CD4-positive, alpha-beta T cell treated with Interferon gamma for 1 hour (primary cell): ENCODE measurements around the gene GRM2.

Source experiments
- DNase-seq: peaks from one replicate; pipeline ENCODE4 v3.0.0-alpha.2; 2020

Gene GRM2

DNA sequence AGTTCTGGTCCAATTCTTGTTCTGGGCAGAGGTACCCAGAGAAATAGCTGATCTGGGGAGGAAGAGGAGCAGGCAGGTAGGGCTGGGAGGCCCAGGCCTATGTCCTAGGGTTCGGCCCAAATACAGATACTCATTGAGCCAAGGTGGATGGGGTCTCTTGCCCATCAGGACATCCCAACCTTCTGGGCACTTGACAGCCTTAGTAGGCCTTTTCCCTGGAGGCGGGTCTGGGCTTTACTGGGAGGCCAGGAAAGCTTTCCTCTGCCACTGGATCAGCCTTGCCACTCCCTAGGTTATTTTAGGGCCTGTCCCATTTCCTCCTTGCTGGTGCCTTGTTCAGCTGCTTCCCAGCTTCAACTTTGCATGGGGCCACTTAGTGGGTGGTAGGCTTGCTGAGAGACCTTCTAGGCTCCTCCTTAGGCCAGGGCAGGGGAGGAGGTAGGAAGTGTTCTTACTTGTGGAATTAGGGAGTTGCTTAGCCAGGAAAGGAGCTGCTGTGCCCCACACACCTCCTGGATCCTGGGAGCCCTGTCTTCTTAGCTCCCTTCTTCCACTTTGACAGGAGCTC, 26.1 kb upstream of the GRM2 start:
- DNase-seq = no peak

DNA sequence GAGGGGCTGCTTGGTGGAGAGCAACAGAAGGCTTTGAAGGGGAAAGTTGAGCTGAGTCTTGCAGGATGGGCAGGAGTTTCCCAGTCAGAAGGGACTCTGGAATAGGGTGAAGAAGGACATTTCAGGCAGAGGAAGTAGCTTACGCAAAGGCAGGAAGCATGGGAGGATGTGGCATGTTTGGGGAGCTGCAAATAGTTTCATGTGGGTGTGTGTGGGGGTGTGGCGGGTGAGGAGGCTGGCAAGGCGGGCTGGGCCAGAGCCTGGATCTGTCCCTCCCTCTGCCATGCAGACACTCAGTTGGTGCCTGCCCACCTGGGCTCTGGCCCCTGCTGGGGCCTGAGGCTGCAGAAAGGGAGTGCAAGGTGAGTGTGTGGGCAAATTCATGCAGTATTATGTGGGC, 25.4 kb upstream of the GRM2 start:
- DNase-seq = peak; percentile 39

DNA sequence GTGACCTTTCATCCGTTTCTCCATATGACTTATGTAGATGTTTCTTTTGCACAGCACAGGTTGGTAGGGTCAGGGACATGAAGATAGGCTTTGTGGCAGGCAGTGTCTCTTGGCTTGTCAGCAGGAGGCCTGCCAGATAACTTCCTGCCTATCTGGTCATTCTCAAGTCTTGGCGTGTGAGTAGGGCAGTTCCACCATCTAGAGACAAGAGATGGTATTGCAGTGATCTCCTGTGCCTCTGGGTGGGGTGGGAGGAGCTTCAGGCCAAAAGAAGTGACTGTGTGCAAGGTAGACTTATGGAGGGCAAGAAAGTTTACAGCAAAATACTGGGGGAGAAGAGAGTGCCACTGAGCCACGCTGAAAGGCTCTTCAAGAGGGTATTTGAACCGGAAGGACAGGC, 24.8 kb upstream of the GRM2 start:
- peak; percentile 81 for DNase-seq

DNA sequence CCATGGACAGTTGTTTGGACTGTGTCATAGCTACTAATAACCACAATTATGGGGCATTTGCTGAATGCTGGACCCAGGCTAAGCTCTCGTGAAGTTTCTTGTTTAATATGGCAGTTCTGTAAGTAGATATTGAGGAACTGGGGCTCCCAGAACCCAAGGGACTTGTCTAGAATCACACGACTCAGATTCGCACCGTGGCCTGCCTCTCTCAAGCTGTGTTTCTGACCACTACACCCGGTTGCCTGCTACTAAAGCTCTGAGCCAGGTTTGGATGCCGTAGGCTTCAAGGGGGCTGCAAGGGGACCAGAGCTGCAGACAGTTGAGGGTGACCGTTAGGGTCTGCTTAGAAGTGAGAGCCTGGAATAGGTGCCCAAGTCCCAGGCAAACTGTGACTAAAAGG, 24.3 kb upstream of the GRM2 start:
- DNase-seq = no peak

DNA sequence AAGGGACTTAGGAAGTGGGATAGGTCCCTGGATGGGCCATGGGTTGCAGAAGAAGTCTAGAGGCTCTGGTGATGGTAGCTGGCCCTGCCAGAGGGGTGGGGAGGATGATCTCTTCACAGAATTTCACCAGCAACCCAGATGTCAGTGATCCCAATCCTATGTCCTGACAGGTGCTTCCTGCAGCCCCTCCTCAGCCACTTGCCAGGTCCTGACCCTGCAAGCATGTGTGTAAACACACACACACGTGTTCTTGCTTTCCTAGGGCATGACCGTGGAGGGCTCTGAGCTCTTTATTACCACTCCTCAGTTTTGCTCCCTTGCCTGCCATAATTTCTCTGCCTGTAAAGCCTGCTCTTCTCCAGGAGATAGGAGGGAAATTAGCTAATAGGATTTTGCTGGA, 23.3 kb upstream of the GRM2 start:
- DNase-seq = no peak

DNA sequence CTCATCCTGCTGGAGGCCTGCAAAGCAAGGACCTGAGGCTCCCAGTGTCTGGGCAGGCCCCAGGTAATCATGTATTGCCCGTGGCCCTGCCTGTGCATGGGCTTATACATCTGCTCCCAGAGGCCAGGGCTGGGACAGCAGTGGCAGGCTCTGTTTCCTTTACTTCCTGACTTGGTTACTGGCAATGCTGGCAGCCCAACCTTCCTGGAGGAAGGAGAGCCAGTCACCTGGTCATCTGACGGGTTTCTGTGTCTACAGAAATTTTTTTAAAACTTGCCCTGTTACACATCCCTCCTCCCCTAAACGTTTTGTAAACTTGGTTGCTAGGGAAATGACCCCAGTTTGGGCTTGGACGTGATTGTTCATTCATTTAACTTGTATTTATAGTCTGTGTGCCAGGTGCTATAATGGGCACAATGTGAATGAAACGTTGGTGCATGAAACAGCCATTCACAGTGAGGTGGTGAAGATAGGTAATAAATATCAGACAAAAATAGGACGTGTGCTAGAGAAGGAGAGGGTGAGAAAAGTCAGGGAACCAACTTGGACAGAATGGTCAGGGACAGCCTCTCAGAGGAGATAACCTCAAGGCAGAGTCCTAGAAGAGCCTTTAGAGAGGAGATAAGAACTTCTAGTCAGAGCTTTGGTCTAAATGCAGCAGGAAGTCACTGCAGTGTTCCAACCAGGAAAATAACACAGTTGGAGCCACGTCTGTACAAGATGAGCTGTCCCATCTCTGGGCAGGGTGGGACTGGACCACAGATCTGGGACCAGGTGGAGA, 21.7 kb upstream of the GRM2 start:
- DNase-seq = no peak

DNA sequence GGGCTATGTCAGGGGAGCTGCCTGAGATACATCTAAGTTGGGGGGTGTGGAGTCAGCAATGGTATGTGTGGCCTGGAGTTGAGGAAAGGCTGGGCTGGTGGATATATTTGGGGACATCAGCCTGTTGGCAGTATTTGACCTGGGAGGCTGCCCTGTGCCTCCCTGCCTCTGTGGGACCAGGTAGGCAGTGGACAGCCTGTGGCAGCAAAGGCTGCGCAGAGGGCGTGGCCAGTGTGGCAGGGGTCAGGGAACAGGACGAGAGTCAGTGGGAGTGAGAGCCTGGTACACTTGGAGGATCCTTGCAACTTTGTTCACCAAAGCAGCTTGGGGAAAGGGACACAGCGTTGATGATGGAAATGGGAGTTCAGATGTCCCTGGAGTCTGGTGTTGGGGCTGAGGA, 20.8 kb upstream of the GRM2 start:
- DNase-seq = no peak

DNA sequence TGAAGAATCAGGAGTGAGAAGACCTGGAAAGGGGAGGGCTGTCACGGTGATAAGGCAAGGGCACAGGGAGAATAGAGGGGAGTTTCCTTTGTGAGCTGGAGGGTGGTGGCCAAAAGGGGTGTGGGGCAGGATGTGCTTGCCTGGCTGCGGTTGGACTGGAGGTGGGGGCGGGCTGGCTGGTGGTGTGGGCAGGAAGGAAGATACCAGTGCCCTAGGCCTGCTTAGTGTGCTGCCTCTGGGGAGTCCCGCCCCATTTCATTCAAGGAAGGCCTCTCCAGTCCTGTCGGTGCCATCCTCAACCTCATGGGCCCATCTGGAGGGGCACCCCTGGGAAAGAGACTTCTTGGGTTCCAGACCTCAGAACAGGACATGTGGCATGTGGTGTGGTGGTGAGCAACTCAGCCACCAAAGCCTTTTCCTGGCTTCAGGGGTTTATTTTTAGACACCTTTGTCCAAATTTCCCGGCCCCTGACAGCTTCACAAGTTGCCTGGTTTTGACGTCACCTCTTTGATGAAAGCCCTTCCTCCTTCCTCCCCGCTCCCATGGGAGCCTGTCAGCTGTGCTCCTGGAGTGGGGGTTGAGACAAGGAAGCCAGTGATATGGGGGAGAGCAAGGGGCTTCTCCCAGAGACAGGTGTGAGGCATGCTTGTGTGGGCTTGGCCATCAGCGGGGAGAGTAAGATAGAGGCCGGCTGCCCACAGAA, 20.2 kb upstream of the GRM2 start:
- peak; percentile 87 for DNase-seq

DNA sequence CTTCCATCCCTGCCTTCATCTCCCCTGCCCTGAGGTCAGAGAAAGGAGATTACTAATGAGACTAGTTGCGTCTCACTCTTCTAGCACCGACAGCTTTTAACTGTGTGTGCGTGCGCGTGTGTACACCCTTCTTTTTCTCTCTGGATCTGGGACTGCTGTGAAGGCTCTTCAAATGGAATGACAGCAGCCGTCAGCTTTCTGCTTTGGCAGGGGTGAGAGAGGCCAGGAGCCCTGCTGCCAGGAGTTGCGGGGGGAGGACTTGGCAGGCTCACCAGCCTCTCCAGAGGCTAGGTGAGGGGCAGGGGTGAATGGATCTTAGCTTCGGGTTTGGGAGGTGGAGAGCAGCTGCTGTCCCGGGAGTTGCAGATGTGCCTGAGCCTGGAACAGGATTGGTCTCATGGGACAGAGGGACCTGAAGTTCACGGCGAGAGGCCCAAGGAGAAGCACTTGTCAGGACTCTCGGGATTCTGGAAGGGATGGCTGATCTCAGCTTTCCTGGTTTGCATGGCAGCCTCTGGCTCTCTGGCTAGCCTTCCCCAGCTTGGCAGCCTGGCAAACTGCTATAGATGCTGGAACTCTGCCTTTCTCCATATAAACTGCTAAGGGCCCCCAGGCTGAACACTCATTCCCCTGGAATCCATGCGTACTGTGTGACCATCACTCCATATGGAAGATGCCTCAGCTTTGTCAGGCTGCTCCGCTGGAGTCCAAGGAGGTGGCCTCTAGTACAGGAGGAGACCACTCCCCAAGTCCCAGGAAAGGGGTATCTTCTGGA, 19.2 kb upstream of the GRM2 start:
- no peak for DNase-seq

DNA sequence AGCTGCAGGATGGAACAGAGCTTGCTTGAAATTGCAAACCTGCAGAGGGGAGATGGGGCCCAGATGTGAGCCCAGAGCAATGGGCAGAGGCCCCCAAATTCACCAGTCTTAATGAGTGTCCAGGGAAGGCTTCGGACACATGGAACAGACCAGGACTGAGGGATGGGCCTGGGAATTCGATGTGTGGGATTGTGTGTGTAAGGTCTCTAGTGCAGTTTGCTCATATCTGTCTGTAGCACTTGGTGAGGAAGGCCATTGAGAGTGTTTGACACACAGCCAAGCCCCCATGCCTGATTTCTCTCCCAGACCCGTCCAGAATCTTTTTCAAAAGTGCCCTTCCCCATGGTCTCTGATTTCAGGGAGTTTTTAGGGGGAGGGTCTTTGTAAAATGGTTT, 18.7 kb upstream of the GRM2 start:
- DNase-seq = no peak

DNA sequence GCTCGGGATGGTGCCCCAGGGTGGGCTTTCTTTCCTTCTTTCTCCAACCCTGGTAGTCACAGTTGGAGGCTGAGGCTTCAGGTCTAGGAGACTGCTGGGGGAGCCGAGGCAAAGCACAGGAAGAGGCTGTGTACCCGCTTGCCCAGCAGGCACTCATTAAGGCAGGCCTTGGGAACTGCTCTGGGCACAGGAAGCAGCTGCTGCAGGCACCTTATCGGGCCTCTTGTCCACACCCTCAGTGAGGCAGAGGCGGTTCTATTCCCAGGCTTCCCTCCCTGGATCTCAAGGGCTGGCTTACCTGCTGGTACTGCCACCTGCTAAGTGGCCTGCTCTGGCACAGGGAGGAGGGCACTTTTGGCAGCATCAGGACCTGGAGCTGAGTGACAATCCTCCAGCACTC, 15.8 kb upstream of the GRM2 start:
- DNase-seq = no peak

DNA sequence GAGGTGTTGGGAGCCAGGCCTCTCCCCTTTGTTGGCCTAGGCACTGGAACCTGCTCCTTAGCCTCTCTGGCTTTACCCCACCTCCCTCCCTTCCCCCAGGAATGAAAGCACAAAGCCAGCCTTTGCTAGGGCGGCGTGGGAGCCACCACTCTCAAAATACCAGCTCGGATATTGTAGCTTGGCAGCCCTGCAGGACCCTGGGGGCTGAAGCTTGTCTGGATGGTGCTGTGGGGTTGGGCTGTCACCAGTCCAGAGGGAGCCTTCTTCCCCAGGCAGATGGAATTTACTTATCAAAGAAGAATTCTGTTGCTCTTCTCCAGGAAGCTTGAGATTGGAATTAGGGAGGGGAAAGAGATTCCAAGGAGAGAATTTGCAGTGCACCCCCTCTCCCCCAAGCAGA, 14.9 kb upstream of the GRM2 start:
- no peak for DNase-seq

DNA sequence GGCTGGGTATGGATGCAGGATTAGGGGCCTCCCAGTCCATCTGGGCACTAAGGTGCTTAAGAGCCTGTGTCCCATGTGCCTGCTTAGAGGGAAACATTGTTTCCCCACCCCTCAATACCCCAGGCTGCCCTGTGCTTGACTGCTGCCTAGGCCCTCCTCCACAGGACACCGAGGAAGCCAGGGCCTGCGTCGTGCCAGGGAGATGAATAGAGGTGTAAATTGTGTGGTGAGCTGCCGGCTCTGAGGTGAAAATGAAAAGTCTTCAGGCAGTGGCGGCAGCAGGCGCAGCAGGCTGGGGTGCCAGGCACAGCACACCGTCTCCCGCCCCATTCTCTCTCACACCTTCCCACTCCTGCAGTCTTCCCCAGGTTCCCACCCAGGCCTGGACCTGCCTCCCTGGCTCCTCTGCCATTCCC, 13.9 kb upstream of the GRM2 start:
- DNase-seq = no peak

DNA sequence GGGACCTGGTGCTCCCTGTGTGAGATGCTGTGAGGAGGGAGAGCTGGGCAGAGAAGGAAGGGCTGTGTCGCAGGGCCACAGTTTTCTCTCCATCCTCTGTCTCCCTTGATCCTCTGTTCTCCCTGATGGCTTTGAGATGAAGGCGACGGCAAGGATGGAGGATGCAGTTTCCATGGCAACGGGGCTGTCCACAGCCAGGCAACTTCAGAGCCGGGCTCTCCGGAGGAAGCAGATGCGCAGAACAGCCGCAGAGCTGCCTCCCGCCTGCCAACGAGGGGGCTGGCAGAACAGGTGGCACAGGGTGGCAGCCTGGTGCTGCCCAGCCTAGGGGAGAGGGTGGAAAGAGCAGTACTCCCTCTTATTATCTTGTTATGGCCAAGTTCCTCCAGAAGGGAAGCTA, 9.9 kb upstream of the GRM2 start:
- no peak for DNase-seq

DNA sequence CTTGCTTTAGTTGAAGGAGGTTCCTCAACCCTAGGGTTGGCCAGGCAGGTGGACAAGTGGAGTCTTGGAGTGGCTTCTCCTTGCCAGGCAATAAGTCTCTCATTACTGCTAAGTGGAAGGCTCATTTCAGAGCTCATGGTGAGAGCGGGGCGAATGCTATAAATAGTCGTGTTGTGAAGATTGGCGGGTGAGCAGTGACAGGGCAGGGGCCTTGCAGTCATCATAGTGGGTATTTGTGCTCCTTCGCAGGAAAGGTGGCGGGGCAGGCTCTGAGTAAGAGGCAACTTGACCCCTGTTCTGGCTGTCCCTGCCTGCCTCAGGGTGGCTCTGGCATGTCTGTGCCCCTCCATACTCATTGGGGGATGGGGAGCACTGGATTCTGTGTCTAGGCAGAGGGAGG, 8.7 kb upstream of the GRM2 start:
- DNase-seq = no peak

DNA sequence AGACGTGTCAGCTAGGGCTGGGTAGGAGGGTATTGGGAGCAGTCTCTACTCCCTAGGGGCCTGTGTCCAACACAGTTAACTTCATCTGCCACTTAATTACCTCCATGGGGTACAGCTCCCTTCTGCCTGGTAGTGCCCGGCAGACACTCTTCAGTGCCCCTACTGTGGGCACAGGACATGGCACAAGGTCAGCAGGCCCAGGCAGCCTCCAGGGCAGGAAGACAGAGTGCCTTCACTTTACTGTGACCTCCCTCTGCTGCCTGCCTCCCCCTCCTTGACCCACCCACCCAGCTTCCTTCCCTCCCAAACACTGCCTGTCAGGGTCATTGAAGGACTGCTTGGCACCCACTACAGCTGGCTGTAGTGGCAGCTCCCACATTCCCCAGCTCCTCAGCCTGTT, 6.5 kb upstream of the GRM2 start:
- no peak for DNase-seq

DNA sequence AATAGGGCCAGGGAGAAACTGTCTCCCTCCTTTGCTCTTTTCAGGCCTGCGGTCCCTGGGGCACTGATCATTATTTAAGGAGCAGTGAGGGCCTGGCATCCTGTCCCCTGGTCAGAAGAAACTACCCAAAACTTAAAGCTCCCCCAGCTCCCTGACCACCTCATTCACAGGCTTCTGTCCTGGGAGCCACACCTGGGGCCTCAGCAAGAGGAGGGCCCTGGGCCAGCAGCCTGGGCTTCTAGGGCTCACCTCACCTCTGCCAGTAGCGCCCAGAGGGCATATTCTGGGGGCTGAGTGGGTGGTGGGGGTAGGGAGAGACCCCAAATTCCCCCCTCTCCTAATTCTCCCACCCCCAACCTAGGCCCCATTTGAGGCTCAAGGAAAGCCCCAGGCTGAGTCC, 4.7 kb upstream of the GRM2 start:
- no peak for DNase-seq

DNA sequence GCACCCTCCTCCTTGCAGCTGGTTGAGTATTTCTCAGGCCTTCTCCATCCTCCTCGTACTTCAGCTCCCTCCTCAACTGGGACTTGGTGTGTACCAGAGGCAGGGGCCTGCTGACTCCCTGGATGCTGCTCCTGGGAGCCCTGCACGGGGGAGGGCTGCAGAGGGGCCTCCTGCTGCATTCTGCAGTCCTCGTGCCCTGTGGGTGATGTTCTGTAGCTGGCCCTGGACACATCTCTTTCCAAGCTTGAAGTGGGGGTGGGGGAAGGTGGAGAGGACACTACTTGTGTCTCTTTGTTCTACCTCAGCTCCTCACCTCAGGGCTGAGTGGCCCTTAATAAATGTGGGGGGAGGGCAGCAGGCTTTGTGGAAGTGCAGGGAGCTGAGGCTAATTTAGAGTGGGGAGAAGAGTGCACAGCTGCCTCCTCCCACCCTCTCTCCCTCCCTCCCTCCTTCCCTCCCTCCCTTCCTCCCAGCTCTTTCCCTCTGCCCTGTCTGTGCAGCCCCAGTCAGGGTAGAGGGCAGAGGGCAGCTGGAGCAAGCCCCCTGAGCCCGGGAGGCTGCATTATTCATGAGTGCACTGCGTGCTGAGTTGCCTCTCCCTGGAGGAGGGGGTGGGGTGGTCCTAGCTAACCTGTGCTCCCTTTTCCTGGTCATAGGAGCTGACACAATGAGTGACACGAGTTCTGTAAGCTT, 3.7 kb upstream of the GRM2 start:
- DNase-seq = no peak

DNA sequence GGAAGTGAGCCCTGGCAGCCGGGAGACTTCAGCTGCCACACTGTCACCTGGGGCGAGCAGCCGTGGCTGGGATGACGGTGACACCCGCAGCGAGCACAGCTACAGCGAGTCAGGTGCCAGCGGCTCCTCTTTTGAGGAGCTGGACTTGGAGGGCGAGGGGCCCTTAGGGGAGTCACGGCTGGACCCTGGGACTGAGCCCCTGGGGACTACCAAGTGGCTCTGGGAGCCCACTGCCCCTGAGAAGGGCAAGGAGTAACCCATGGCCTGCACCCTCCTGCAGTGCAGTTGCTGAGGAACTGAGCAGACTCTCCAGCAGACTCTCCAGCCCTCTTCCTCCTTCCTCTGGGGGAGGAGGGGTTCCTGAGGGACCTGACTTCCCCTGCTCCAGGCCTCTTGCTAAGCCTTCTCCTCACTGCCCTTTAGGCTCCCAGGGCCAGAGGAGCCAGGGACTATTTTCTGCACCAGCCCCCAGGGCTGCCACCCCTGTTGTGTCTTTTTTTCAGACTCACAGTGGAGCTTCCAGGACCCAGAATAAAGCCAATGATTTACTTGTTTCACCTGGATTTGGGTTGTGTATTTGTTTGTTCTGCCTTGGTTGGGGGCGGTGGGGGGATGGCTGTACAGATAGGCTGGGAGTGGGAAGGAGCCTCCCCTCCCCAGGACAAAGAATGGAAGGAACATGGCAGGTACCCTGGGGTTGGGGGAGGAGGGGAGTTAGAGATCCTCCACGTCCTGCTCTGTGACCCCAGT, 2.9 kb upstream of the GRM2 start:
- DNase-seq = no peak

DNA sequence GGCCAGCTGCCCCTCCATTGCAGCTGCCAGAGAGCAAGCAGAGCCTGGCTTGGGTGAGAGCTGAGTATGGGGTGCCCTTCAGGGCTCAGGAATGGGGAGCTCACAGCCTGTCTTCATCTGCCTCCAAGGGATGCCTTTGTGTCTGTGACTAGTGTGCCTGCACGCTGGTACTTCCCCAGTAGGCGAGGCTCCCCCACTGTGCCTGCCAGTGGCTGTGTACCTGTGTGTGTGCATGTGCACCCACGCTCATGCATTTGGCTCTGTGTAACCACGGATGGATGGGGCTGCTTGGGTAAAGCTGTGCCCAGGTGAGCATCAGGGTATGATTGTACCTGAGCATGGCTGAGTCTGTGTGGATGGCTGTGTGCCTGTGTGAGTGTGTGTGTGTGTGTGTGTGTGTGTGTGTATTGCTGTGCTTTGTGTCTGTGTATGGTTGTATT, 2.3 kb upstream of the GRM2 start:
- DNase-seq = no peak

DNA sequence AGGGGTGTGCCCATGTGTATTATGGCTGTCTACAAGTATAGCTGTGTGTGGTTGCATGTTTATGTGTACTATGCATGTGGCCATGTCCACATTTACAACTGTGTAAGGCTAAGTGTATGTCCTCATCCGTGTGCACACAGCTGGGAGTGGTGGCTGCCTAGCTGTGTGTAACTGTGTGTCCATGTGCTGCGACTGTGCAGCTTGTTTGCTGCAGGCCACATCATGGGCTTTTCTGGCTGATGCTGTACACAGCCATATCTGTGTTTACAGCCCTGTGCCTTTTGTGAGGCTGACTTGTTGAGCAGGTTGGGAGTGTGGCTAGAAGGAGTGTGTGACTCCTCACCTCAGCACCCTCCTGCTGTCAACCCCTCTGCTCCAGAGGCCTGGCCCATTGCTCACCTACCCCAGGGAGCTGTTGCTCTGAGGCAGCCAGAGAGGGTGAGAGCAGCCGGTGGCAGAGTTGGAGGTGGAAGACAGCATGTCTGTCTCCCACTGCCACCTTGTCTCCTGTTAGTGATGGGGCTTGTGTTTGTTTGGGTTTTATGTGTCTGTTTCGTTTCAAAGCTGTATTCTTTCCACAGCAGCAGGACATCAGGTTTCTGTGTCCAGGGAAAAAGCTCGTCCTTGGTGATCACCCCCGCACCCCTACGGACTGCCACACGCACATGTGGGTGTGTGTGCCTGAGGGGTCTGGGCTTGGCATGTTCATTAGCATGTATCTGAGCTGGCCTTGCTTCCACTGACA, 1.4 kb upstream of the GRM2 start:
- no peak for DNase-seq
